Measurements from ENCODE around the gene TBC1D20. TPM values are rescaled to one million over a fixed set of nuclear protein-coding genes. Genes with fewer than 3 reads are reported as not detected.

TBC1D20 gene
- total RNA-seq, 1 experiment from 2014 or later = 14.0 TPM

DNA sequence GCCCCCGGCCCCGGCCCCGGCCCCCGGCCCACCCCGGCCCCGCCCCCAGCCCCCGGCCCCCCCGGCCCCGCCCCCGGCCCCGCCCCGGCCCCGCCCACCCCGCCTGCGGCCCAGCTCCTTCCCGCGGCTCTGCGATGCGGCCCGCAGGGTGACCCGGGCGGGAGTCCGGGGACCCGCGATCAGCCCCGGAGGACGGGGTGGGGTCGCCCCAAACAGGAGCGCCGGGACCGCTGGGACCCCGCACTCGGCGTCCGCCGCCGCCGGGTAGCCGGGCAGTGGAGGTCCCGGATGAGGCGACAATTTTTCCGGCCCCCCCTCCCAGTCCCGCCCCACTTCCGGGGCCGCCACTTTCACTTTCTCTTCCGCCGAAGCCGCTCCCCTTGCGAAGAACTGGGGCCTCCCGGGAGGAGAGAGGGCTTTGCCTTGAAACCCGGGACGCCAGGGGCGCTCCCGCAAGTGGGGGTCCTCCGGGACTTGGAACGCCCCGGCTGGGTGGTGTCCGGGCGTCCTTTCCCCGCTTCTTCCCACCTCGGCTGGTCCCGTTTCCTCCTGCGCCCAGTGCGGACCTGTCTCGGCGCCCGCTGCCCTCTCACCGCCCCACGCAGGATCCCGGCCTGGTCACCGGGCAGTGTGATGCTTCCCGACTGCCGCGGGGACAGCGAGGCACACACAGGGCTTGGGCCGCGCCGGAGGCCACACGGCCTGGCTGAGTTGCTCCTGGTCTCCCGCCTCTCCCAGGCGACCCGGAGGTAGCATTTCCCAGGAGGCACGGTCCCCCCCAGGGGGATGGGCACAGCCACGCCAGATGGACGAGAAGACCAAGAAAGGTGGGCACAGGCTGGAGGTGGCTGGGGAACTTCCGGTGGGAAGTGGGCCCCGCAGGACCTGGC is 54.1 kb downstream of the TBC1D20 start, which contains the start of gene RBCK1:
Gene RBCK1 (plus strand): TSS at position 347 of the 890 bp plus-strand sequence. CDS start 459 bp downstream, at position 806.
- Histone ChIP-seq H3K4me3 (ENCODE audit: insufficient read depth, low read depth, low read length) (peak within 1 kb of the TSS; percentile 97), H3K36me3 (replicated peaks; ENCODE audit: control insufficient read depth, insufficient read depth, low read length) (peaks cover 4% of the 10 kb centered on the region), H3K27me3 (ENCODE audit: control insufficient read depth, insufficient read depth, low read length) (no peaks in the 10 kb centered on the region)
- peak; percentile 99 for DNase-seq

- H3K36me3 ChIP-seq (replicated peaks; ENCODE audit: control insufficient read depth, insufficient read depth, low read length) = peaks cover 4% of the 10 kb centered on the region
- peak; percentile 98 for DNase-seq
- H3K27me3 ChIP-seq (ENCODE audit: control insufficient read depth, insufficient read depth, low read length) = no peaks in the 10 kb centered on the region
- peak overlapping the region; percentile 64 for H3K4me3 ChIP-seq (ENCODE audit: insufficient read depth, low read depth, low read length)
These were observed 55.0 kb downstream of the TBC1D20 start for GRCh38 chr20:407133-407952.

- no peaks in the 10 kb centered on the region for H3K27me3 ChIP-seq (ENCODE audit: control insufficient read depth, insufficient read depth, low read length)
- H3K36me3 ChIP-seq (replicated peaks; ENCODE audit: control insufficient read depth, insufficient read depth, low read length) = peaks cover 4% of the 10 kb centered on the region; the same call in 1 of the 2 replicates
- no peak for DNase-seq
- H3K4me3 ChIP-seq (ENCODE audit: insufficient read depth, low read depth, low read length) = peak overlapping the region; percentile 64
These were observed 55.9 kb downstream of the TBC1D20 start for GRCh38 chr20:406200-407132.

DNA sequence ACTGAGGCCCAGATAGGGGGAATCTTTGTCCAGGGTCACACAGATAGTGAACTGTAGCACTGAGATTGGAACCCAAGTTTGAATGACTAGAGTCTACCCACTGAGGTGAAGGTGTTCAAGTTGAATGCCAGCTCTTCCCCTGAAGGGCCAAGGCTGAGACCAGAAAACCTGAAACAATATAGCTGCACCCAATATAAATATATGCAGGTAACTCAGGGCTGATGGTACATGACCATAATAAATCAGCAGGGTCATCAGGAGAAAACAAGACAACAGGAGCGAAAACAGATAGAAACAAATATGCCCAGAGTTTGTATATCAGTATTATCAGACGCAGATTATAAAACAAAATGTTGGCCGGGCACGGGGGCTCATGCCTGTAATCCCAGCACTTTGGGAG is 58.2 kb downstream of the TBC1D20 start:
- Histone ChIP-seq H3K4me3 (ENCODE audit: insufficient read depth, low read depth, low read length) (no peak overlapping the region), H3K27me3 (ENCODE audit: control insufficient read depth, insufficient read depth, low read length) (no peaks in the 10 kb centered on the region), H3K36me3 (replicated peaks; ENCODE audit: control insufficient read depth, insufficient read depth, low read length) (no peaks in the 10 kb centered on the region)
- DNase-seq = no peak

DNA sequence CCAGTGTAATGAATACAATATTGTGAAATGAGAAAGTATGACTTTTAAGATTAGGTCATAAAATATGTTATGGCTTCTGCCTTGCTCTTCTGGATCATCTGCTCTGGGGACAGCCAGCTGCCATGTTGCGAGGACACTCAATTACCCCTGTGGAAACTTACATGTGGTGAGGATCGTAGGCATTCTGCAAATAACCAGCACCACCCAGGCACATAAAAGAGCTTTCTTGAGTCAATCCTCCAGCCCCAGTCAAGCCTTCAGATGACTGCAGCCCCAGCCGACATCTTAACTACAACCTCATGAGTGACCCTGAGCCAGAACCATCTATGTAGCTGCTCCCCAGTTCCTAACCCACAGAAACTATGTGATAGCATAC is 58.8 kb downstream of the TBC1D20 start:
- no peak overlapping the region for H3K4me3 ChIP-seq (ENCODE audit: insufficient read depth, low read depth, low read length)
- no peak for DNase-seq
- no peaks in the 10 kb centered on the region for H3K36me3 ChIP-seq (replicated peaks; ENCODE audit: control insufficient read depth, insufficient read depth, low read length)
- H3K27me3 ChIP-seq (ENCODE audit: control insufficient read depth, insufficient read depth, low read length) = no peaks in the 10 kb centered on the region

DNA sequence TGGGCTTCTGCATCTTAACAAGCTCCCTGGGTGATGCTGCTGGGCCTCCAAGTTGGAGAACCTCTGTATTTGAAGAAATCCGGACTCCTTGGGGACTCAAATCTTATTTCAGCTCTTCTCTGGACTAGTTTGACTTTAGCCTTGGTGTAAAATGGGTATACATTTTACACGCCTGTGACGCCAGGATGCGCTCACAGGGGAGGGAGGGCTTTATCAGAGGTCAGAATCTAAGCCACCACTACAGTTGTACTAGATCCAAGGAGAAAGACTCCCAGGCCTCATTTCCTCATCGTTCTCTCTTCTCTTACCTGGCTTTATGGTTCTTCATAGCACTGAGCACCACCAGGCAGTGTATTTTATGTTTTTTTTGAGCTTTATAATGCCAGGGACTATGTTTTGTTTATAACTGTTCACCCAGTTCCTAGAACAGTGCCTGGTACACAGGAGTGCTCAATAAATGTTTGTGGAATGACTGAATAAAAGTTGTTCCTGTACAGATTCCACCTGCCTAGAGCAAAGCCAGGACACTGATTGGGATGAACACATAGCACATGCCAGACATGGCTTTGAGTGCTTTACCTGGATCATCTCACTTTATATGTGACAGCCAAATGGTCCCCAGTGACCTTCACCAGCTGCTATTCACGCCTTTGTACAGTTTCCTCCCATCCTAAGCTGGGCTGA is 59.3 kb downstream of the TBC1D20 start:
- no peak for DNase-seq
- no peak overlapping the region for H3K4me3 ChIP-seq (ENCODE audit: insufficient read depth, low read depth, low read length)
- no peaks in the 10 kb centered on the region for H3K27me3 ChIP-seq (ENCODE audit: control insufficient read depth, insufficient read depth, low read length)
- no peaks in the 10 kb centered on the region for H3K36me3 ChIP-seq (replicated peaks; ENCODE audit: control insufficient read depth, insufficient read depth, low read length)

GRCh38 chr20:402496-402885 is 59.8 kb downstream of the TBC1D20 start:
- Histone ChIP-seq H3K4me3 (ENCODE audit: insufficient read depth, low read depth, low read length) (no peak overlapping the region), H3K27me3 (ENCODE audit: control insufficient read depth, insufficient read depth, low read length) (no peaks in the 10 kb centered on the region), H3K36me3 (replicated peaks; ENCODE audit: control insufficient read depth, insufficient read depth, low read length) (no peaks in the 10 kb centered on the region)
- DNase-seq = no peak

- peaks cover 2% of the 10 kb centered on the region for H3K36me3 ChIP-seq (replicated peaks; ENCODE audit: control insufficient read depth, insufficient read depth, low read length)
- H3K27me3 ChIP-seq (ENCODE audit: control insufficient read depth, insufficient read depth, low read length) = no peaks in the 10 kb centered on the region
- no peak for DNase-seq
- no peak overlapping the region for H3K4me3 ChIP-seq (ENCODE audit: insufficient read depth, low read depth, low read length)
These were observed 60.4 kb downstream of the TBC1D20 start for GRCh38 chr20:401682-402495.

DNA sequence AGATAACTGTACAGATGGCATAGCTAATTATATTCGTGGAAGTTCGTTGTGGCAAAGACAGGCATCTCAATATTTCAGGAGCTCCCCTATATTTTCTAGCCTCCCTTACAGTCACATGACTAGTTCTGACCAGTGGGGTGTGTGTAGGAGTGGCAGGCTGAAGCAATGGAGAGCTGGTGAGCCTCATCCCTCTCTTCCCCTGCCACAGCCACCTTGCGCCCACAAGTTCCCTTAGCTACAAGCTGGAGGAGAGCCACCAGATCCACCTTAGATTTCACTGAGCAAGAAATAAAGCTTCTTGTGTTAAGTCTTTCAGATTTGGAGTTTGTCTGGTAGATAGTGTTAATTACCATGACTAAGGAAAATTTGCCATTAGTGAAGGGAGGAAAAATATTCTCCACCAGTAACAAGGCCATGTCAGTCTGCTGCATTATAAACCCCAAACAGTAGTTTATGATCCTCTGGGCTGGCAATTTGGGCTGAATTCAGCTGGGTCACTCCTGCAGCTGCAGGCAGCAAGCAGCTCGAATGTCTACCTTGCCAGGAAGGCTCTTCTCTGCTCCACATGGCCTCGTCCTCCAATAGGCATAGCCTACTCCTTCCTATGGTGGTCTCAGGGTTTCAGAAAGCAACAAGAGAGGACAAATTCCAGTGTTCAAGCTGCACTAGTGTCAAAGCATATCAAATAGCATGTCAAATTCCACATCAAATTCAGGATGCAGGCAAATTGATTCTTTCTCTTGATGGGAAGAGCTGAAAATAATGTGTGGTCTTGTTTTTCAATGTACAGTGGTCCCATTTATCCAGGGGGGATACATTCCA is 61.7 kb downstream of the TBC1D20 start:
- Histone ChIP-seq H3K36me3 (replicated peaks; ENCODE audit: control insufficient read depth, insufficient read depth, low read length) (peaks cover 3% of the 10 kb centered on the region), H3K27me3 (ENCODE audit: control insufficient read depth, insufficient read depth, low read length) (no peaks in the 10 kb centered on the region), H3K4me3 (ENCODE audit: insufficient read depth, low read depth, low read length) (no peak overlapping the region)
- DNase-seq = peak; percentile 64

- DNase-seq = no peak
- Histone ChIP-seq H3K36me3 (replicated peaks; ENCODE audit: control insufficient read depth, insufficient read depth, low read length) (peaks cover 3% of the 10 kb centered on the region), H3K27me3 (ENCODE audit: control insufficient read depth, insufficient read depth, low read length) (no peaks in the 10 kb centered on the region), H3K4me3 (ENCODE audit: insufficient read depth, low read depth, low read length) (no peak overlapping the region)
These were observed 62.2 kb downstream of the TBC1D20 start for GRCh38 chr20:400128-400453.

DNA sequence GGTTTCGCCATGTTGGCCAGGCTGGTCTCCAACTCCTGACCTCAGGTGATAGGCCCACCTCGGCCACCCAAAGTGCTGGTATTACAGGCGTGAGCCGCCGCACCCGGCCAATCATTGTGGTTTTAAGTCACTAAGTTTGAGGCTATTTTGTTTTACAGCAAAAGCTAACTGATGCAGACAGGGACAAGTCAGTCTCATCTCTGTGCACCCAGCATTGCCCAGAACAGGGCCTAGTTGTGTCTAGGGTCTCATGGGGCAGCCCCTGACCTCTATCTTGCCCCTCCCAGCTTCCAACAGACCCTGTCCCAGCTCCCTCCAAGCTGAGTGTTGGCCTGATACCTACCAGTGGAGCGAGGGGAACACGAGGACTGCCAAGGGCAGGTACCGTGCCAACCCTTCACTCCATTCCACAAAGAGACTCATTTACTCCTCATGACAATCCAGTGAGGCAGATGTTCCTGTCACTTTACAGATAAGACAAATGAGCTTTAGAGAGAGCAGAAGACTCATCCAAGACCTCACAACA is 63.1 kb downstream of the TBC1D20 start:
- no peak overlapping the region for H3K4me3 ChIP-seq (ENCODE audit: insufficient read depth, low read depth, low read length)
- no peaks in the 10 kb centered on the region for H3K27me3 ChIP-seq (ENCODE audit: control insufficient read depth, insufficient read depth, low read length)
- peaks cover 3% of the 10 kb centered on the region for H3K36me3 ChIP-seq (replicated peaks; ENCODE audit: control insufficient read depth, insufficient read depth, low read length)
- DNase-seq = no peak

GRCh38 chr20:397432-398237 is 64.7 kb downstream of the TBC1D20 start:
- H3K4me3 ChIP-seq (ENCODE audit: insufficient read depth, low read depth, low read length) = no peak overlapping the region
- H3K27me3 ChIP-seq (ENCODE audit: control insufficient read depth, insufficient read depth, low read length) = no peaks in the 10 kb centered on the region
- DNase-seq = no peak
- peaks cover 3% of the 10 kb centered on the region for H3K36me3 ChIP-seq (replicated peaks; ENCODE audit: control insufficient read depth, insufficient read depth, low read length)
